HEK293T (cell line): Measurements from ENCODE around the gene ACLY.

Experiments used
- CTCF ChIA-PET: fragments of 350-600 bp; formaldehyde crosslinking; extraction: SDS; loops from one replicate; lab custom pipeline; 2021; ENCODE audit warnings: antibody characterized with exemption, inconsistent platforms; lab: Yijun Ruan, JAX
- POLR2A ChIA-PET: fragments of 350-600 bp; formaldehyde crosslinking; extraction: SDS; loops from one replicate; lab custom pipeline; 2020; ENCODE audit warnings: antibody characterized with exemption, inconsistent platforms; lab: Yijun Ruan, JAX
- DNase-seq: peaks from one replicate; pipeline ENCODE4 v3.0.0; 2012; ENCODE audit warnings: mixed read lengths; ENCODE audit errors: extremely low spot score
- ARNT ChIP-seq: fragments of 450-650 bp; IDR thresholded peaks from 2 replicates; pipeline ENCODE4 v1.6.1; 2017; ENCODE audit warnings: mild to moderate bottlenecking
- BHLHE40 ChIP-seq: fragments of 450-650 bp; IDR thresholded peaks from 2 replicates; pipeline ENCODE4 v1.6.1; 2016; ENCODE audit warnings: mild to moderate bottlenecking, moderate library complexity, borderline replicate concordance
- CTBP1 ChIP-seq: fragments of 450-650 bp; IDR thresholded peaks from 2 replicates; pipeline ENCODE4 v1.6.1; 2016; ENCODE audit warnings: borderline replicate concordance
- ELF4 ChIP-seq: fragments of 450-650 bp; IDR thresholded peaks from 2 replicates; pipeline ENCODE4 v1.6.1; 2017; ENCODE audit warnings: antibody characterized with exemption
- FOXA1 ChIP-seq: fragments of 450-650 bp; IDR thresholded peaks from 2 replicates; pipeline ENCODE4 v1.6.1; 2016; ENCODE audit warnings: mild to moderate bottlenecking
- FOXK2 ChIP-seq: fragments of 450-650 bp; IDR thresholded peaks from 2 replicates; pipeline ENCODE4 v1.6.1; 2016; ENCODE audit warnings: mild to moderate bottlenecking
- FOXM1 ChIP-seq: fragments of 450-650 bp; IDR thresholded peaks from 2 replicates; pipeline ENCODE4 v1.6.1; 2017; ENCODE audit warnings: mild to moderate bottlenecking, borderline replicate concordance
- HDGF ChIP-seq: fragments of 450-650 bp; IDR thresholded peaks from 2 replicates; pipeline ENCODE4 v1.6.1; 2017; ENCODE audit warnings: antibody characterized with exemption, borderline replicate concordance
- L3MBTL2 ChIP-seq: fragments of 450-650 bp; conservative IDR thresholded peaks from 2 replicates; pipeline ENCODE4 v1.6.1; 2016; ENCODE audit warnings: mild to moderate bottlenecking
- LEF1 ChIP-seq: fragments of 450-650 bp; IDR thresholded peaks from 2 replicates; pipeline ENCODE4 v1.6.1; 2017; ENCODE audit warnings: mild to moderate bottlenecking, borderline replicate concordance
- NFRKB ChIP-seq: fragments of 450-650 bp; IDR thresholded peaks from 2 replicates; pipeline ENCODE4 v1.6.1; 2016; ENCODE audit warnings: mild to moderate bottlenecking, moderate library complexity
- SP1 ChIP-seq: fragments of 450-650 bp; IDR thresholded peaks from 2 replicates; pipeline ENCODE4 v1.6.1; 2017
- SUZ12 ChIP-seq: fragments of 450-650 bp; IDR thresholded peaks from 2 replicates; pipeline ENCODE4 v1.6.1; 2016; ENCODE audit warnings: mild to moderate bottlenecking
- TARDBP ChIP-seq: fragments of 450-650 bp; IDR thresholded peaks from 2 replicates; pipeline ENCODE4 v1.6.1; 2016
- ZNF384 ChIP-seq: fragments of 450-650 bp; IDR thresholded peaks from 2 replicates; pipeline ENCODE4 v1.6.1; 2016
- TF ChIP-seq, protein P1 (sequence below): fragments of 450-650 bp; IDR thresholded peaks from 2 replicates; pipeline ENCODE4 v1.6.1; 2016

Gene ACLY

DNA sequence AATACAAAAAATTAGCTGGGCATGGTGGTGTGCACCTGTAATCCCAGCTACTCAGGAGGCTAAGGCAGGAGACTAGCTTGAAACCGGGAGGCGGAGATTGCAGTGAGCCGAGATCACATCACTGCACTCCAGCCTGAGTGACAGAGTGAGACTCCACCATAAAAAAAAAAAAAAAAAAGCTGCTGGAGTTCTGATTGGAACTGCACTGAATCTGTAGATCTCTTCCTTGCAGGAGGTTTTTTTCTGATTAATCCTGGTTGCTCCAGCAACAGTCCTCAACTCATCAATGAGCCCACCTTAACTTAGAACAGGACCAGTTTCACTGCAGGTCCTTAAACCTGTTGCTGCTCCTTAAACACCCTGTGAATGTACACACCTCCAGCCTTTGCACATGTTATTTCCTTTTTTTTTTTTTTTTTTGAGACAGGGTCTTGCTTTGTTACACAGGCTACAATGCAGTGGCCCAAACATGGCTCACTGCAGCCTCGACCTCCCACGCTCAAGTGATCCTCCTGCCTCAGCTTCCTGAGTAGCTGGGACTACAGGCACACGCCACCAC is 10.0 kb upstream of the ACLY start:
- ChIA-PET CTCF (interaction anchor here (0.6 to 0.7 kb wide), 2 partner anchors 263 to 1678 kb away, joined by 3 read pairs; no protein-coding TSS in a partner anchor), POLR2A (interaction anchor here (1.0 to 6.6 kb wide), 8 partner anchors 9 to 118 kb away, joined by 3 to 148 read pairs (median 12); partner anchors contain the start of genes ACLY, DNAJC7, KLHL11 and P3H4)
- TF ChIP-seq ZNF384 (peak; percentile 86), FOXA1 (no peak)
- TF ChIP-seq, protein P1, sequence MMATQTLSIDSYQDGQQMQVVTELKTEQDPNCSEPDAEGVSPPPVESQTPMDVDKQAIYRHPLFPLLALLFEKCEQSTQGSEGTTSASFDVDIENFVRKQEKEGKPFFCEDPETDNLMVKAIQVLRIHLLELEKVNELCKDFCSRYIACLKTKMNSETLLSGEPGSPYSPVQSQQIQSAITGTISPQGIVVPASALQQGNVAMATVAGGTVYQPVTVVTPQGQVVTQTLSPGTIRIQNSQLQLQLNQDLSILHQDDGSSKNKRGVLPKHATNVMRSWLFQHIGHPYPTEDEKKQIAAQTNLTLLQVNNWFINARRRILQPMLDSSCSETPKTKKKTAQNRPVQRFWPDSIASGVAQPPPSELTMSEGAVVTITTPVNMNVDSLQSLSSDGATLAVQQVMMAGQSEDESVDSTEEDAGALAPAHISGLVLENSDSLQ: peak; percentile 85
- DNase-seq: no peak

DNA sequence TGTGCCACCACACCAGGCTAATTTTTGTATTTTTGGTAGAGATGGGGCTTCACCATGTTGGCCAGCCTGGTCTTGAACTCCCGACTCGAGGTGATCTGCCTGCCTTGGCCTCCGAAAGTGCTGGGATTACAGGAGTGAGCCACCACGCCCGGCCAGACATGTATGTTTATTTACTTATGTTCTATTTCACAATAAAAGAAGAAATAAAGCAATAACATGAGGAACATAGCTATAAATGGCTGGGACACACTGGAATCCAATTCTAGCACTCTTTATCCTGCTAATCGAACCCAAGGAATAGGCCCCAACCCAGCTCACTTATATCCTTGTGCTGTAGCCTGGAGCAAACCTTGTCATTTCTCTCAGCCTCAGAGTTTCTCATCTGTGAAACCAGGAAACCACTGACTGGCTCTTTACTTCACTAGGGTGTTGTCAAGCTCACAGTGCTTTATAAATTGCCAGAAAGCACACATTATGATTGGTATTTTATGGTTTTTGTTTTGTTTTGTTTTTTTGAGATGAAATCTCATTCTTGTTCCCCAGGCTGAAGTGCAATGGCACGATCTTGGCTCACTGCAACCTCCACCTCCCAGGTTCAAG is 7.3 kb upstream of the ACLY start:
- DNase-seq: no peak
- TF ChIP-seq FOXK2 (no peak), ARNT (no peak), L3MBTL2 (no peak), BHLHE40 (no peak), NFRKB (no peak), SP1 (no peak), TARDBP (no peak), ZNF384 (no peak), ELF4 (no peak), FOXM1 (no peak), SUZ12 (no peak), FOXA1 (no peak), HDGF (no peak), LEF1 (no peak), CTBP1 (no peak)
- TF ChIP-seq, protein P1: no peak
- CTCF ChIA-PET: no interaction called here
- POLR2A ChIA-PET: interaction anchor here (1.1 to 1.2 kb wide), 2 partner anchors 231 to 238 kb away, joined by 3 to 4 read pairs; partner anchors contain the start of gene EIF1

DNA sequence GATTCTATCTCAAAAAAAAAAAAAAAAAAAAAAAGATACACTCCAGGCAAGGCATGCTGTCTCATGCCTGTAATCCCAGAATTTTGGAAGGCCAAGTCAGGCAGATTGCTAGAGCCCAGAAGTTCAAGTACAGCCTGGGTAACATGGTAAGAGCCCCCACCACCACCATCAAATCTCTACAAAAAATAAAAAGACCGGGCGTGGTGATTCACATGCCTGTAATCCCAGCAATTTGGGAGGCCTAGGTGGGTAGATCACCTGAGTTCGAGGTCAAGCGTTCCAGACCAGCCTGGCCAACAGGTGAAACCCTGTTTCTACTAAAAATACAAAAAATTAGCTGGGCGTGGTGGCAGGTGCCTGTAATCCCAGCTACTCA is 1.8 kb upstream of the ACLY start:
- ChIA-PET CTCF (interaction anchor here (1.0 kb wide), 1 partner anchor 258 kb away, joined by 5 read pairs; no protein-coding TSS in a partner anchor), POLR2A (interaction anchor here (1.0 to 5.7 kb wide), 4 partner anchors 9 to 255 kb away, joined by 3 to 148 read pairs (median 12); partner anchors contain the start of genes CNP and ODAD4)

DNA sequence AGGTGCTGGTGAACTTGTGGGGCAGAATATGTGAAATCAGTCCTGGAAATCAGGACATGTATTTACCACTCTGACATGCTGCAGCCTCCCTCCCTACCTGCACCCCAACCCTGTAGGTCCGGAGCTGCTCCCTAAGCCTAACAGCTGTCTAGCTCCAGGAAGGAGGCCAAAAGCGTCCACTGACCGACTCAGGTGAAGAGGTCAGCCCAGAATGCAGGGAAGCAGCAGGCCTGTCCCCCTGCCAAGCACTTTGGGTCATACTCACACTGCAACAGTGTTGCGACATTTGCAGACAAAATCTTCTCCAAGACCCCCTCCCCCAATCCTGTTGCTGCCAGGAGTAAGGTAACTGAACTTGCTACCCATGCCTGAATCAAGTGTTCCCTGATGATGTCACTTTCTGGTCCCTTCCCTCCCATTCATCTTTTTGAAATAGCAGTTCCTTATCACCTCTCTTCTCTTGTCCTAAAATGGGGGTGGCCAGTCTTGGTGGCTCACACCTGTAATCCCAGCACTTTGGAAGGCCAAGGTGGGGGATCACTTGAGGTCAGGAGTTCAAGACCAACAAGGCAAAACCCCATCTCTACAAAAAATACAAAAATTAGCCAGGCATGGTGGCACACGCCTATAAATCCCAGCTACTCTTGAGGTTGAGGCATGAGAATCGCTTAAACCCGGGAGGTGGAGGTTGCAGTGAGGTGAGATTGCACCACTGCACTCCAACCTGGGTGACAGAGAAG is 1.3 kb upstream of the ACLY start:
- no peak for DNase-seq
- CTCF ChIA-PET: interaction anchor here (0.6 to 2.3 kb wide), 3 partner anchors 11 to 447 kb away, joined by 3 to 8 read pairs (median 5); partner anchors contain the start of gene ODAD4
- TF ChIP-seq LEF1 (no peak), TARDBP (no peak), FOXK2 (no peak), NFRKB (no peak), ARNT (no peak), SUZ12 (no peak), ZNF384 (no peak), SP1 (no peak), BHLHE40 (no peak), CTBP1 (no peak), L3MBTL2 (no peak), HDGF (no peak), FOXA1 (no peak), ELF4 (no peak), FOXM1 (no peak)
- TF ChIP-seq, protein P1: no peak
- POLR2A ChIA-PET: interaction anchor here (0.6 to 5.7 kb wide), 16 partner anchors 9 to 230 kb away, joined by 3 to 148 read pairs (median 6); partner anchors contain the start of genes CNP, DNAJC7, EIF1 and JUP

More for the DNA sequence above, 1.8 kb upstream of the ACLY start:
- no peak for TF ChIP-seq TARDBP
- TF ChIP-seq L3MBTL2: no peak
- no peak for TF ChIP-seq FOXM1
- TF ChIP-seq LEF1: no peak
- TF ChIP-seq SUZ12: no peak
- TF ChIP-seq FOXK2: no peak
- no peak for TF ChIP-seq HDGF
- no peak for TF ChIP-seq ELF4
- no peak for TF ChIP-seq CTBP1
- no peak for TF ChIP-seq FOXA1
- TF ChIP-seq NFRKB: no peak
- no peak for TF ChIP-seq ARNT
- TF ChIP-seq SP1: no peak
- TF ChIP-seq, protein P1: no peak
- TF ChIP-seq ZNF384: no peak; the same call in 1 of the 2 replicates
- TF ChIP-seq BHLHE40: no peak
- no peak for DNase-seq
